ENCODE measurements around the gene CCDC88B. TPM values are rescaled to one million over a fixed set of nuclear protein-coding genes. Genes with fewer than 3 reads are reported as not detected.
A peak's percentile ranks its signal among the peaks of the same experiment; 100 is the strongest.

CCDC88B gene
- total RNA-seq, 1 experiment from 2014 or later, result 17.1 TPM

DNA sequence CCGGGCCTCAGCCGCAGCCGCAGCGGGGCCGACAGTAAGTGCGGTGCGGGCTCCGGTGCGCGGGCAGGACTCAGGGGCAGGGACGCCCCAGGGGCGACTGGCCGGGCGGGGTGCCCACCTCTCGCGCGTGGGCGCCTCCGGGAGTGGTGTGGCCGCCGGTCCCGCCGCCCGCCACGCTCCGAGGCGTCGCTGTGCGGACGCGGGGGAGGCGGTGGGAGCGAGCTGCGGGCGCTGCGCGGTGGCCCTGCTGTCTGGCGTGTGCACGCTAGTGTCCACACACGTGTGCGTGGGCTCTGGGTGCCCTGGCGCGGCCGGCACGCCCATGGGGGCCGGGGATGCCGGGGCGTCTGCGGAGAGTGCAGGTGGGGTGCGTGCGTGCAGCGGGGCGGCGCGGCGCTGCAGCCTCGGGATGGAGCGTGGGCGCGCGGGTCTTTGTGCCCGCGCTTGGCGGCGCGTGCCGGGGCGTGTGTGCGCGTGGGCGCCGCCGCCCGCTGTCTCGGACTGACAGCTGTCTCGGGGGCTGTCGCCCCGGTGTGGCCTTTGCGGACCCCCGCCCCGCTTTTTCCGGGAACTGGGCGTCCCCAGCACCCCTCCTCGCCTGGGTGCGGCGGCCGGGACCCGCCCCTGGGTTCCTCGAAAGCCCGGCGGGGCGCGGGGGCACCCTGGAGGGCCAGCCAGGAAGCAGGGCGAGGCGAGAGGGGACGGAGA, 48.1 kb upstream of the CCDC88B start:
- H3K27me3 ChIP-seq (ENCODE audit: control insufficient read depth, insufficient read depth, low read length), result no peaks in the 10 kb centered on the region; the same call in none of the 2 replicates
- intact Hi-C loops (cut with micrococcal nuclease; ENCODE audit: unreplicated experiment), result no loop called here

DNA sequence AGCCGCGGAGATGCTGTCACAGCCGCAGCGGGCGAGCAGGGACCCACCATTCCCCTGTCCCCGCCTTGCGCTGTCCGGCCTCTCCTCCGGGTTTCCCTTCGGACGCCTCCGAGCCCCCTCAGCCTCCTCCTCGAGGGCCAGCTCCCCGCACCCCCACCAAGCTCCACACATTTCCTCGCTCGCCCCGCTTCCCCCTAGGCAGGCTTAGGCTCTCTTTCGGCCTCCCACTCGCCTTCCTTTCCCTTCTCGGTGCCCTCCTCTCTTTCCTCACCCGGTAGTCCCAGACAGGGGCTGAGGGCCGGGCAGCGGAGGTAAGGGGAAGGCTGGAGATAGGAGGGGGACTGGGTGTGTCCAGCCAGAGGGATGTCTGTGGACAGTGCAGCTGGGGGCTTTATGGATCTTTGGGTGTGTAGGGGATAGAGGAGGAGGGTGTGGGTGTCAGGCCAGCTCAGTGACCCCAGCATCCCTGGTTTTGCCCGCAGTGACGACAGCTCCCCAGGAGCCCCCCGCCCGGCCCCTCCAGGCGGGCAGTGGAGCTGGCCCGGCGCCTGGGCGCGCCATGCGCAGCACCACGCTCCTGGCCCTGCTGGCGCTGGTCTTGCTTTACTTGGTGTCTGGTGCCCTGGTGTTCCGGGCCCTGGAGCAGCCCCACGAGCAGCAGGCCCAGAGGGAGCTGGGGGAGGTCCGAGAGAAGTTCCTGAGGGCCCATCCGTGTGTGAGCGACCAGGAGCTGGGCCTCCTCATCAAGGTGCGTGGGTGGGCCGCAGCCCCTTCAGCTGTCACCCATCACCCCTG, 47.3 kb upstream of the CCDC88B start:
- Histone ChIP-seq H3K36me3 (ENCODE audit: control insufficient read depth, insufficient read depth, low read length) (no peaks in the 10 kb centered on the region), H3K4me1 (ENCODE audit: control insufficient read depth, insufficient read depth, low read length) (0 out of 2 replicates have a peak, but pooled peaks cover 6% of the 10 kb centered on the region), H3K9me3 (ENCODE audit: control insufficient read depth, insufficient read depth, low read depth, low read length) (no peaks in the 10 kb centered on the region), H3K27ac (ENCODE audit: low read length) (no peak overlapping the region), H3K4me3 (ENCODE audit: low read depth in 2 of 2, low read length in 2 of 2) (peak overlapping the region in 1 of 2 experiments; percentile 37; a peak in 1 of 4 replicates), H3K27me3 (ENCODE audit: control insufficient read depth, insufficient read depth, low read length) (no peaks in the 10 kb centered on the region; the same call in none of the 2 replicates)
- ChIA-PET CTCF (interaction anchor here (0.6 to 1.4 kb wide), 3 partner anchors 9 to 57 kb away, joined by 3 to 6 read pairs (median 3); no protein-coding TSS in a partner anchor), POLR2A (no interaction called here)
- TF ChIP-seq, protein P1, sequence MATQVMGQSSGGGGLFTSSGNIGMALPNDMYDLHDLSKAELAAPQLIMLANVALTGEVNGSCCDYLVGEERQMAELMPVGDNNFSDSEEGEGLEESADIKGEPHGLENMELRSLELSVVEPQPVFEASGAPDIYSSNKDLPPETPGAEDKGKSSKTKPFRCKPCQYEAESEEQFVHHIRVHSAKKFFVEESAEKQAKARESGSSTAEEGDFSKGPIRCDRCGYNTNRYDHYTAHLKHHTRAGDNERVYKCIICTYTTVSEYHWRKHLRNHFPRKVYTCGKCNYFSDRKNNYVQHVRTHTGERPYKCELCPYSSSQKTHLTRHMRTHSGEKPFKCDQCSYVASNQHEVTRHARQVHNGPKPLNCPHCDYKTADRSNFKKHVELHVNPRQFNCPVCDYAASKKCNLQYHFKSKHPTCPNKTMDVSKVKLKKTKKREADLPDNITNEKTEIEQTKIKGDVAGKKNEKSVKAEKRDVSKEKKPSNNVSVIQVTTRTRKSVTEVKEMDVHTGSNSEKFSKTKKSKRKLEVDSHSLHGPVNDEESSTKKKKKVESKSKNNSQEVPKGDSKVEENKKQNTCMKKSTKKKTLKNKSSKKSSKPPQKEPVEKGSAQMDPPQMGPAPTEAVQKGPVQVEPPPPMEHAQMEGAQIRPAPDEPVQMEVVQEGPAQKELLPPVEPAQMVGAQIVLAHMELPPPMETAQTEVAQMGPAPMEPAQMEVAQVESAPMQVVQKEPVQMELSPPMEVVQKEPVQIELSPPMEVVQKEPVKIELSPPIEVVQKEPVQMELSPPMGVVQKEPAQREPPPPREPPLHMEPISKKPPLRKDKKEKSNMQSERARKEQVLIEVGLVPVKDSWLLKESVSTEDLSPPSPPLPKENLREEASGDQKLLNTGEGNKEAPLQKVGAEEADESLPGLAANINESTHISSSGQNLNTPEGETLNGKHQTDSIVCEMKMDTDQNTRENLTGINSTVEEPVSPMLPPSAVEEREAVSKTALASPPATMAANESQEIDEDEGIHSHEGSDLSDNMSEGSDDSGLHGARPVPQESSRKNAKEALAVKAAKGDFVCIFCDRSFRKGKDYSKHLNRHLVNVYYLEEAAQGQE (IDR thresholded peaks at IDR 0.05; ENCODE audit: insufficient read depth in 1 of 2, low read depth in 2 of 2, low read length in 1 of 2), result no peak
- TF ChIP-seq, protein P2, sequence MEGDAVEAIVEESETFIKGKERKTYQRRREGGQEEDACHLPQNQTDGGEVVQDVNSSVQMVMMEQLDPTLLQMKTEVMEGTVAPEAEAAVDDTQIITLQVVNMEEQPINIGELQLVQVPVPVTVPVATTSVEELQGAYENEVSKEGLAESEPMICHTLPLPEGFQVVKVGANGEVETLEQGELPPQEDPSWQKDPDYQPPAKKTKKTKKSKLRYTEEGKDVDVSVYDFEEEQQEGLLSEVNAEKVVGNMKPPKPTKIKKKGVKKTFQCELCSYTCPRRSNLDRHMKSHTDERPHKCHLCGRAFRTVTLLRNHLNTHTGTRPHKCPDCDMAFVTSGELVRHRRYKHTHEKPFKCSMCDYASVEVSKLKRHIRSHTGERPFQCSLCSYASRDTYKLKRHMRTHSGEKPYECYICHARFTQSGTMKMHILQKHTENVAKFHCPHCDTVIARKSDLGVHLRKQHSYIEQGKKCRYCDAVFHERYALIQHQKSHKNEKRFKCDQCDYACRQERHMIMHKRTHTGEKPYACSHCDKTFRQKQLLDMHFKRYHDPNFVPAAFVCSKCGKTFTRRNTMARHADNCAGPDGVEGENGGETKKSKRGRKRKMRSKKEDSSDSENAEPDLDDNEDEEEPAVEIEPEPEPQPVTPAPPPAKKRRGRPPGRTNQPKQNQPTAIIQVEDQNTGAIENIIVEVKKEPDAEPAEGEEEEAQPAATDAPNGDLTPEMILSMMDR (IDR thresholded peaks at IDR 0.05), result no peak
- no peak for TF ChIP-seq TCF7L2 (IDR thresholded peaks at IDR 0.05; ENCODE audit: low read depth, low read length)
- no peak for TF ChIP-seq POLR2AphosphoS5 (IDR thresholded peaks at IDR 0.05; ENCODE audit: low read depth, low read length)
- TF ChIP-seq SIN3A (IDR thresholded peaks at IDR 0.05; ENCODE audit: borderline replicate concordance, insufficient read depth, low read depth, low read length), result no peak
- intact Hi-C loops (cut with micrococcal nuclease; ENCODE audit: unreplicated experiment), result no loop called here
- in situ Hi-C loops (cut with HindIII; ENCODE audit: low pct_unique_long_range_greater_than_20kb, low sequenced_read_pairs), result no loop called here
- BruUV-seq (replicated peaks), result no TSS peak
- DNase-seq (ENCODE audit: low read depth, low spot score), result no peak
- no peak for ATAC-seq

More for the DNA sequence above, 48.1 kb upstream of the CCDC88B start:
- Histone ChIP-seq H3K27ac (ENCODE audit: low read length) (no peak overlapping the region), H3K9me3 (ENCODE audit: control insufficient read depth, insufficient read depth, low read depth, low read length) (no peaks in the 10 kb centered on the region), H3K4me1 (ENCODE audit: control insufficient read depth, insufficient read depth, low read length) (peaks cover 11% of the 10 kb centered on the region), H3K4me3 (ENCODE audit: low read depth in 2 of 2, low read length in 2 of 2) (peak overlapping the region; percentile 11 to 37; a peak in 3 of 4 replicates), H3K36me3 (ENCODE audit: control insufficient read depth, insufficient read depth, low read length) (no peaks in the 10 kb centered on the region)
- TF ChIP-seq, protein P2 (IDR thresholded peaks at IDR 0.05), result no peak
- TF ChIP-seq TCF7L2 (IDR thresholded peaks at IDR 0.05; ENCODE audit: low read depth, low read length), result no peak
- TF ChIP-seq POLR2AphosphoS5 (IDR thresholded peaks at IDR 0.05; ENCODE audit: low read depth, low read length), result no peak
- no peak for TF ChIP-seq SIN3A (IDR thresholded peaks at IDR 0.05; ENCODE audit: borderline replicate concordance, insufficient read depth, low read depth, low read length)
- TF ChIP-seq, protein P1 (IDR thresholded peaks at IDR 0.05; ENCODE audit: insufficient read depth in 1 of 2, low read depth in 2 of 2, low read length in 1 of 2), result no peak
- BruUV-seq (replicated peaks), result no TSS peak
- ATAC-seq (peak; percentile 23; the same call in 1 of the 2 replicates), DNase-seq (ENCODE audit: low read depth, low spot score) (no peak)
- CTCF ChIA-PET, result interaction anchor here (0.8 to 1.4 kb wide), 3 partner anchors 9 to 57 kb away, joined by 3 to 12 read pairs (median 6); partner anchors contain the start of gene CATSPERZ
- POLR2A ChIA-PET, result interaction anchor here (0.7 kb wide), 1 partner anchor 11 kb away, joined by 4 read pairs; no protein-coding TSS in a partner anchor
- in situ Hi-C loops (cut with HindIII; ENCODE audit: low pct_unique_long_range_greater_than_20kb, low sequenced_read_pairs), result no loop called here

Measured in Panc1 (cell line).